Calu3 (cell line): ENCODE measurements around the gene ALX4. TPM values are rescaled to one million over a fixed set of nuclear protein-coding genes. Genes with fewer than 3 reads are reported as not detected.

Experiments
- BruUV-seq: library from RNA; stranded (reverse); fragments of 400-500 nt; replicated peaks from 2 replicates; lab custom pipeline; 2021; lab: Mats Ljungman, UMichigan
- CTCF ChIA-PET: fragments of 300-600 bp; sonication (Branson Sonifier 250); formaldehyde crosslinking; loops from one replicate; lab custom pipeline; 2022; ENCODE audit warnings: antibody characterized with exemption; lab: Charles Lee
- DNase-seq: peaks from one replicate; pipeline ENCODE4 v3.0.0; 2022
- H3K27ac Mint-ChIP-seq: one replicate; pipeline ENCODE4 v1.8.0; 2022; ENCODE audit warnings: mixed read lengths; ENCODE audit not compliant: unreplicated experiment
- H3K27me3 Mint-ChIP-seq: one replicate; pipeline ENCODE4 v1.8.0; 2022; ENCODE audit warnings: mixed read lengths; ENCODE audit not compliant: unreplicated experiment
- H3K36me3 Mint-ChIP-seq: one replicate; pipeline ENCODE4 v1.8.0; 2022; ENCODE audit warnings: mild to moderate bottlenecking, moderate library complexity, mixed read lengths; ENCODE audit not compliant: insufficient read depth, unreplicated experiment
- H3K4me1 Mint-ChIP-seq: one replicate; pipeline ENCODE4 v1.8.0; 2022; ENCODE audit warnings: mild to moderate bottlenecking, low read depth, mixed read lengths; ENCODE audit not compliant: unreplicated experiment
- H3K4me3 Mint-ChIP-seq: one replicate; pipeline ENCODE4 v1.8.0; 2022; ENCODE audit warnings: mild to moderate bottlenecking, low read depth, moderate library complexity, mixed read lengths; ENCODE audit not compliant: unreplicated experiment
- H3K9me3 Mint-ChIP-seq: one replicate; pipeline ENCODE4 v1.8.0; 2022; ENCODE audit warnings: low read depth, mixed read lengths; ENCODE audit not compliant: unreplicated experiment
- CTCF ChIP-seq: fragments of 200-600 bp; IDR thresholded peaks from one replicate; pipeline ENCODE4 v1.8.0; 2022; ENCODE audit warnings: antibody characterized with exemption; ENCODE audit not compliant: unreplicated experiment
- intact Hi-C: fragments of 100-400 bp; cut with micrococcal nuclease; formaldehyde crosslinking; loops from one replicate; pipeline ENCODE4 v1.10.0; 2022; ENCODE audit not compliant: unreplicated experiment
- total RNA-seq: library from RNA; stranded (reverse); gene quantifications from 2 replicates; pipeline ENCODE4 v1.2.3, GENCODE V29; 2022

The ALX4 gene
- total RNA-seq, 1 experiment from 2014 or later, result not detected

GRCh38 chr11:44267750-44268613, 42.0 kb downstream of the ALX4 start:
- CTCF ChIA-PET, result no interaction called here
- H3K27me3 Mint-ChIP-seq, result peaks cover 50% of the 10 kb centered on the region
- no peaks in the 10 kb centered on the region for H3K36me3 Mint-ChIP-seq
- no peak overlapping the region for H3K4me3 Mint-ChIP-seq
- intact Hi-C loops, result no loop called here
- H3K4me1 Mint-ChIP-seq, result no peaks in the 10 kb centered on the region
- H3K9me3 Mint-ChIP-seq, result no peaks in the 10 kb centered on the region
- H3K27ac Mint-ChIP-seq, result no peak overlapping the region
- DNase-seq, result no peak
- no peak for TF ChIP-seq CTCF
- BruUV-seq, result no TSS peak

GRCh38 chr11:44267006-44267749, 42.8 kb downstream of the ALX4 start:
- DNase-seq, result no peak
- Mint-ChIP-seq H3K27me3 (peaks cover 55% of the 10 kb centered on the region), H3K9me3 (no peaks in the 10 kb centered on the region), H3K4me3 (no peak overlapping the region), H3K27ac (no peak overlapping the region), H3K36me3 (no peaks in the 10 kb centered on the region), H3K4me1 (no peaks in the 10 kb centered on the region)
- BruUV-seq, result no TSS peak
- no peak for TF ChIP-seq CTCF
- intact Hi-C loops, result no loop called here
- CTCF ChIA-PET, result no interaction called here

GRCh38 chr11:44266056-44266780, 43.7 kb downstream of the ALX4 start:
- CTCF ChIA-PET, result no interaction called here

More at GRCh38 chr11:44266056-44266780, 43.7 kb downstream of the ALX4 start:
- no peaks in the 10 kb centered on the region for H3K36me3 Mint-ChIP-seq
- no peaks in the 10 kb centered on the region for H3K4me1 Mint-ChIP-seq
- intact Hi-C loops, result no loop called here
- H3K27me3 Mint-ChIP-seq, result peaks cover 55% of the 10 kb centered on the region
- no peak for DNase-seq
- TF ChIP-seq CTCF, result no peak
- H3K27ac Mint-ChIP-seq, result no peak overlapping the region
- BruUV-seq, result no TSS peak
- H3K4me3 Mint-ChIP-seq, result no peak overlapping the region
- H3K9me3 Mint-ChIP-seq, result no peaks in the 10 kb centered on the region
